ENCODE results near the gene RNU7-1. TPM values are rescaled to one million over a fixed set of nuclear protein-coding genes. Genes with fewer than 3 reads are reported as not detected.

RNU7-1 gene
- total RNA-seq, 2 donors from 2014 or later: not detected

GRCh38 chr12:6970096-6970527 is 26.5 kb downstream of the RNU7-1 start:
- no peak for DNase-seq (ENCODE audit: low spot score)
- no peak for ATAC-seq (ENCODE audit: insufficient number of reproducible peaks, low FRiP score, low read depth)
- peaks cover 17 to 27% of the 10 kb centered on the region in 2 donors for H3K4me1 ChIP-seq (ENCODE audit: control insufficient read depth in 1 of 2, low read depth in 2 of 2)
- H3K9me3 ChIP-seq: no peaks in the 10 kb centered on the region
- peaks cover 46% of the 10 kb centered on the region for H3K36me3 ChIP-seq
- TF ChIP-seq, protein P1, sequence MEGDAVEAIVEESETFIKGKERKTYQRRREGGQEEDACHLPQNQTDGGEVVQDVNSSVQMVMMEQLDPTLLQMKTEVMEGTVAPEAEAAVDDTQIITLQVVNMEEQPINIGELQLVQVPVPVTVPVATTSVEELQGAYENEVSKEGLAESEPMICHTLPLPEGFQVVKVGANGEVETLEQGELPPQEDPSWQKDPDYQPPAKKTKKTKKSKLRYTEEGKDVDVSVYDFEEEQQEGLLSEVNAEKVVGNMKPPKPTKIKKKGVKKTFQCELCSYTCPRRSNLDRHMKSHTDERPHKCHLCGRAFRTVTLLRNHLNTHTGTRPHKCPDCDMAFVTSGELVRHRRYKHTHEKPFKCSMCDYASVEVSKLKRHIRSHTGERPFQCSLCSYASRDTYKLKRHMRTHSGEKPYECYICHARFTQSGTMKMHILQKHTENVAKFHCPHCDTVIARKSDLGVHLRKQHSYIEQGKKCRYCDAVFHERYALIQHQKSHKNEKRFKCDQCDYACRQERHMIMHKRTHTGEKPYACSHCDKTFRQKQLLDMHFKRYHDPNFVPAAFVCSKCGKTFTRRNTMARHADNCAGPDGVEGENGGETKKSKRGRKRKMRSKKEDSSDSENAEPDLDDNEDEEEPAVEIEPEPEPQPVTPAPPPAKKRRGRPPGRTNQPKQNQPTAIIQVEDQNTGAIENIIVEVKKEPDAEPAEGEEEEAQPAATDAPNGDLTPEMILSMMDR (IDR thresholded peaks at IDR 0.05): no peak
- H3K27me3 ChIP-seq (replicated peaks; ENCODE audit: insufficient read depth): no peaks in the 10 kb centered on the region
- peak overlapping the region; percentile 88 for H3K4me3 ChIP-seq
- H3K27ac ChIP-seq: peak overlapping the region; percentile 83 to 88

DNA sequence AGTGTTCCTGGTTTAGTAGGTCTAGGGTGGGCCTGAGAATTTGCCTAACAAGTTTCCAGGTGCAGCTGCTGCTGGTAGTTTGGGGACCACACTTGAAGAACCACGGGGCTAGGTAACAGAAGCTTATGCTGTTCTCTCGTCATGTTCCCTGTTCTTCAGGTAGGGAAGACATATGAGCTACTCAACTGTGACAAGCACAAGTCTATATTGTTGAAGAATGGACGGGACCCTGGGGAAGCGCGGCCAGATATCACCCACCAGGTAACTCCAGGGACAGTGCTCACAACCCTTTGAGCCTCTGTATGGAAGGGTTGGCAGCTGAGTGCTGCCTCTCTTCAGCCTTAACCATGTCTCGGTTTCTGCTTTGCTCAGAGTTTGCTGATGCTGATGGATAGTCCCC is 30.6 kb downstream of the RNU7-1 start:
- Histone ChIP-seq H3K27ac (no peak overlapping the region), H3K36me3 (peaks cover 40% of the 10 kb centered on the region), H3K4me1 (ENCODE audit: control insufficient read depth in 1 of 2, low read depth in 2 of 2) (peaks cover 13 to 19% of the 10 kb centered on the region in 2 donors), H3K4me3 (no peak overlapping the region), H3K27me3 (replicated peaks; ENCODE audit: insufficient read depth) (no peaks in the 10 kb centered on the region), H3K9me3 (no peaks in the 10 kb centered on the region)
- DNase-seq (ENCODE audit: low spot score): no peak
- TF ChIP-seq, protein P1 (IDR thresholded peaks at IDR 0.05): no peak
- ATAC-seq (ENCODE audit: insufficient number of reproducible peaks, low FRiP score, low read depth): no peak

DNA sequence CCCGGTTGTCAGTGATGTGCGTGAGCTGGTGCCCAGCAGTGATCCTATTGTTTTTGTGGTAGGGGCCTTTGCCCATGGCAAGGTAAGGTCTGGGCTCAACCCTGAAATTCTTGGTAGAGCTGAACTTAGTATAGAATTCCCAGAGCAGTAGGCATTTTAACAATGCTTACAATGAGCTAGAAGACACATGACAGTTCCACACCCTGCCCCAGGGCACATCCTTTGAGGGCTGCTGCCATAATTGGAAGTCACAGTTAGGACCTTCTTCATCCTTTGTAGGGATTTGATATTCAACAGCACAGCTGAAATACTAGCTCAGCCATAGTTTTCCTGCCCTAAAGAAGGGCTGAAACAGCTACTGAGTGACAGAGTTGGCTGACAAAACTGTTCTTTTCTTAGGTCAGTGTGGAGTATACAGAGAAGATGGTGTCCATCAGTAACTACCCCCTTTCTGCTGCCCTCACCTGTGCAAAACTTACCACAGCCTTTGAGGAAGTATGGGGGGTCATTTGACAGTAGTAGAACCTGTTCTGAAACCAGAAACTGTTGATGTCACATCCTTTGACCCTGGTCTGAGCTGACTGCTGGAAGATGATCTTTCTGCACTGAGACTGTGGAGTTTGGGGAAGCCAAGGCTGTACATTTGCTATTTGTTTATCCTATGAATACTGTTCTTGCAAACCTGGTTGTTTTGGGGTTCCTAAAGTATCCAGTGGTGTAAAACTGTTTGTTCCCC is 31.8 kb downstream of the RNU7-1 start:
- no peak overlapping the region for H3K27ac ChIP-seq
- peaks cover 49% of the 10 kb centered on the region for H3K36me3 ChIP-seq
- H3K9me3 ChIP-seq: no peaks in the 10 kb centered on the region
- no peak overlapping the region for H3K4me3 ChIP-seq
- no peaks in the 10 kb centered on the region for H3K27me3 ChIP-seq (replicated peaks; ENCODE audit: insufficient read depth)
- TF ChIP-seq, protein P1 (IDR thresholded peaks at IDR 0.05): no peak
- ATAC-seq (ENCODE audit: insufficient number of reproducible peaks, low FRiP score, low read depth) (no peak), DNase-seq (ENCODE audit: low spot score) (no peak)
- peaks cover 5 to 9% of the 10 kb centered on the region in 2 donors for H3K4me1 ChIP-seq (ENCODE audit: control insufficient read depth in 1 of 2, low read depth in 2 of 2)

DNA sequence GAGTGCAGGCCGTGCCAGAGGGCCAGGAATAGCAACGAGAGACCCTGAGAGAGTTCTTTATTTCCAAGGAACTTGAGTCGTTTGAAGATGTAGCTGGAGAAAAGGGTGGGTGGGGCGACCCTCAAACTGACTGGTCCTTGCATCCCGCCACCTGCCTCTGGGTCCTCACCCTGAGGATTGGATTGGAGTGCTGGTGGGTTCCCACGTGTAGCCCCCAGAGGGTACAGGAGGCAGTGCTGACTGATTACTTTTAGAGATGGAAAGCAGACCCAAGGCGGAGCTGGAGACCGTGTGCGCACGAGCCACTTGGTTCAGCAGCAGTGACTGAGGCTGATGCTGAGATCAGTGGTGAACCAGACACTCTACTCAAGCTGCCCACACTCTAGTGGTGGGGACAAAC is 34.0 kb downstream of the RNU7-1 start:
- peaks cover 63% of the 10 kb centered on the region for H3K36me3 ChIP-seq
- no peaks in the 10 kb centered on the region for H3K27me3 ChIP-seq (replicated peaks; ENCODE audit: insufficient read depth)
- no peak overlapping the region for H3K4me3 ChIP-seq
- no peaks in the 10 kb centered on the region for H3K9me3 ChIP-seq
- DNase-seq (ENCODE audit: low spot score) (no peak), ATAC-seq (ENCODE audit: insufficient number of reproducible peaks, low FRiP score, low read depth) (no peak)
- H3K4me1 ChIP-seq (ENCODE audit: control insufficient read depth in 1 of 2, low read depth in 2 of 2): no peaks in the 10 kb centered on the region
- no peak overlapping the region for H3K27ac ChIP-seq
- TF ChIP-seq, protein P1 (IDR thresholded peaks at IDR 0.05): no peak

DNA sequence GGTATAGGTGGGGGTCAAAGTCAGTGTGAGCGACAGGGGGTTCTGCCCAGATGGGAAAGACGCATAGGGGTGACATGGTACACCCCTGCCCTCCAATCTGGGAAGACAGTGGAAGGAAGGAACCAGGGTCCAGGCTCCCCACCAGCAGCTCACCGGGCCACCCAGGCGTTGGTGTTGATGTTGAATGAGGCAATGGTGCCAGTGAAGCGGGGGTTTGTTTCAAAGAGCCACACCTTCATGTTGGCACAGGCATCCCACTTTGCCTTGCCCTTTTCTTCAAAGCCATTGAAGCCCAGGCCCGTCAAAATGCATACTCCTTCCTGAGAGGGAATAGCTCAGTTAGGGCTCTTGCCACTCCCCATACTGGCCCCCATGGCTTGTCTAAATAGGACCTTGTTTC is 34.6 kb downstream of the RNU7-1 start:
- Histone ChIP-seq H3K4me1 (ENCODE audit: control insufficient read depth in 1 of 2, low read depth in 2 of 2) (no peaks in the 10 kb centered on the region), H3K4me3 (no peak overlapping the region), H3K36me3 (peaks cover 66% of the 10 kb centered on the region), H3K9me3 (no peaks in the 10 kb centered on the region), H3K27me3 (replicated peaks; ENCODE audit: insufficient read depth) (no peaks in the 10 kb centered on the region), H3K27ac (no peak overlapping the region)
- DNase-seq (ENCODE audit: low spot score): no peak
- TF ChIP-seq, protein P1 (IDR thresholded peaks at IDR 0.05): no peak
- no peak for ATAC-seq (ENCODE audit: insufficient number of reproducible peaks, low FRiP score, low read depth)
